NCI-H187 (cell line): ENCODE data around the gene PPP1R26.
"Not testable (repeated sequence)": the region's sequence is repeated elsewhere in the genome, so short reads cannot be mapped to it uniquely, and the experiment has no call there.

Experiments used
- DNase-seq, 2 experiments: peaks; one replicate each; lab custom pipeline; 2025; lab: John Stamatoyannopoulos, UW

Gene PPP1R26

GRCh38 chr9:135521608-135522095 is 42.1 kb downstream of the PPP1R26 start:
- no peak for DNase-seq

GRCh38 chr9:135522137-135522877 is 42.7 kb downstream of the PPP1R26 start:
- no peak for DNase-seq

GRCh38 chr9:135522931-135523330 is 43.3 kb downstream of the PPP1R26 start:
- no peak for DNase-seq

GRCh38 chr9:135523521-135524129 is 44.0 kb downstream of the PPP1R26 start:
- DNase-seq: no peak

- no peak for DNase-seq
Observed at GRCh38 chr9:135524130-135524861, 44.7 kb downstream of the PPP1R26 start.

- DNase-seq: no peak
Observed at GRCh38 chr9:135525241-135526088, 45.9 kb downstream of the PPP1R26 start.

- DNase-seq: no peak
Observed at GRCh38 chr9:135526089-135526729, 46.6 kb downstream of the PPP1R26 start.

- DNase-seq: no peak
Observed at GRCh38 chr9:135526730-135527571, 47.4 kb downstream of the PPP1R26 start.

GRCh38 chr9:135528842-135529435 is 49.4 kb downstream of the PPP1R26 start:
- DNase-seq: not testable (repeated sequence)

GRCh38 chr9:135530146-135530545 is 50.6 kb downstream of the PPP1R26 start:
- no peak for DNase-seq

GRCh38 chr9:135531096-135531495 is 51.5 kb downstream of the PPP1R26 start:
- DNase-seq: no peak

GRCh38 chr9:135533113-135533512 is 53.5 kb downstream of the PPP1R26 start:
- no peak for DNase-seq

GRCh38 chr9:135533674-135534073 is 54.1 kb downstream of the PPP1R26 start:
- no peak for DNase-seq

- DNase-seq: not testable (repeated sequence)
Observed at GRCh38 chr9:135534192-135534711, 54.7 kb downstream of the PPP1R26 start.

- DNase-seq: not testable (repeated sequence)
Observed at GRCh38 chr9:135534826-135535225, 55.2 kb downstream of the PPP1R26 start.

- DNase-seq: not testable (repeated sequence)
Observed at GRCh38 chr9:135535631-135536030, 56.0 kb downstream of the PPP1R26 start.

- DNase-seq: no peak
Observed at GRCh38 chr9:135536216-135536615, 56.6 kb downstream of the PPP1R26 start.
